Measurements from ENCODE around the gene ALOX5.

ALOX5 gene

DNA sequence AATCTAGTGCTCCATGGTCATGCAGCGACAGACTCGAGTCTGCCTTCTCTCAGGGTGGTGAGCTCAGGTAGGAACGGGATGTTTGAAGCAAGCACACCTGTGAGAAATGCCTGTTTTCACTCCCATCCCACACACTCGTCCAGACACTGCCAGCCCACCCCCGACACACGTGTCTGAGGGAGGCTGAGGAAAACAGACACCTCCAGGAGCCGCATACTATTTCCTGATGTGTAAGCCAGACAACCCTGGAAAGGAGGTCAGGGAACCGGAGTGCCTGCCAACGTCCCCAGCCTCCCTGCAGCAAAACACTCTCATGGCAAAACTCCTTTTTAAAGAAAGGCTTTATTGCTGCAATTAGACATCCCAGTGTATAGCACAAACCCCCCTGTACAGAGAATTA, 80.2 kb downstream of the ALOX5 start:
- TF ChIP-seq, protein P1, sequence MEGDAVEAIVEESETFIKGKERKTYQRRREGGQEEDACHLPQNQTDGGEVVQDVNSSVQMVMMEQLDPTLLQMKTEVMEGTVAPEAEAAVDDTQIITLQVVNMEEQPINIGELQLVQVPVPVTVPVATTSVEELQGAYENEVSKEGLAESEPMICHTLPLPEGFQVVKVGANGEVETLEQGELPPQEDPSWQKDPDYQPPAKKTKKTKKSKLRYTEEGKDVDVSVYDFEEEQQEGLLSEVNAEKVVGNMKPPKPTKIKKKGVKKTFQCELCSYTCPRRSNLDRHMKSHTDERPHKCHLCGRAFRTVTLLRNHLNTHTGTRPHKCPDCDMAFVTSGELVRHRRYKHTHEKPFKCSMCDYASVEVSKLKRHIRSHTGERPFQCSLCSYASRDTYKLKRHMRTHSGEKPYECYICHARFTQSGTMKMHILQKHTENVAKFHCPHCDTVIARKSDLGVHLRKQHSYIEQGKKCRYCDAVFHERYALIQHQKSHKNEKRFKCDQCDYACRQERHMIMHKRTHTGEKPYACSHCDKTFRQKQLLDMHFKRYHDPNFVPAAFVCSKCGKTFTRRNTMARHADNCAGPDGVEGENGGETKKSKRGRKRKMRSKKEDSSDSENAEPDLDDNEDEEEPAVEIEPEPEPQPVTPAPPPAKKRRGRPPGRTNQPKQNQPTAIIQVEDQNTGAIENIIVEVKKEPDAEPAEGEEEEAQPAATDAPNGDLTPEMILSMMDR (conservative IDR thresholded peaks at IDR 0.05): no peak
- H3K27ac ChIP-seq: no peak overlapping the region

- TF ChIP-seq, protein P1 (conservative IDR thresholded peaks at IDR 0.05): no peak
- no peak overlapping the region for H3K27ac ChIP-seq
These were observed 80.8 kb downstream of the ALOX5 start for GRCh38 chr10:45454859-45455258.

DNA sequence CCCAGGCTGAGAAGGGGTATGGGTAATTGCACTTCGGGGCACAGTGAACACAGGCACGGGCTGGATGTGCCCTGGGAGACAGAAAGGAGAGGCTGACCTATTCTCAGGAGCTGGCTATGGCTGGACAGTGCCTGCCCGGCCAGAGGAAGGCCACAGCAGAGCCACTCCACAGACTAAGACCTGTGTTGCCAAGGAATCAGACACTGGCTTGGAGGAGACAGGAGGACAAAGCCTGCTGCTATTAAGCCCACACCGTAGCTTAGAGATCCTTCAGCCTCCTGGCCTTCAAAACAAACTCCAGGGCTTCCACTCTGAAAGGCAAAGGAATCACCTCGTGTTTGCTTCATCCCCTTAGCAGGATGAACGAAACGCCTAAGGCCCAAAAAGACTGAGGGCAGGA, 82.2 kb downstream of the ALOX5 start:
- no peak overlapping the region for H3K27ac ChIP-seq
- TF ChIP-seq, protein P1 (conservative IDR thresholded peaks at IDR 0.05): no peak

- H3K27ac ChIP-seq: no peak overlapping the region
- TF ChIP-seq, protein P1 (conservative IDR thresholded peaks at IDR 0.05): no peak
These were observed 82.8 kb downstream of the ALOX5 start for GRCh38 chr10:45456822-45457221.

GRCh38 chr10:45457487-45457886, 83.5 kb downstream of the ALOX5 start:
- TF ChIP-seq, protein P1 (conservative IDR thresholded peaks at IDR 0.05): no peak
- H3K27ac ChIP-seq: no peak overlapping the region

- H3K27ac ChIP-seq: no peak overlapping the region
These were observed 86.3 kb downstream of the ALOX5 start for GRCh38 chr10:45460235-45460878.

GRCh38 chr10:45461034-45461433, 87.0 kb downstream of the ALOX5 start:
- H3K27ac ChIP-seq: no peak overlapping the region
- TF ChIP-seq, protein P1 (conservative IDR thresholded peaks at IDR 0.05): no peak

More at GRCh38 chr10:45460235-45460878, 86.3 kb downstream of the ALOX5 start:
- TF ChIP-seq, protein P1 (conservative IDR thresholded peaks at IDR 0.05): no peak

Measured in VCaP (cell line).